Adrenal gland (tissue), 5 donors: Measurements from ENCODE around the gene TPST1.

Source experiments
- CTCF ChIP-seq, 6 experiments: fragments of 450-650 bp in 4 of 6; fragments of 200-600 bp in 2 of 6; sonication (generic) in 1 of 6; IDR thresholded peaks; 1 replicate in 5 of 6; 2 replicates in 1 of 6; pipeline versions ENCODE4 v1.5.1 to v1.8.0; 2016 to 2021; ENCODE audit warnings: antibody characterized with exemption in 6 of 6, mild to moderate bottlenecking in 2 of 6, moderate library complexity in 1 of 6
- POLR2A ChIP-seq, 2 donors: fragments of 450-650 bp; IDR thresholded peaks; one replicate each; pipeline ENCODE4 v1.6.1; 2017; ENCODE audit warnings: antibody characterized with exemption in 2 of 2, mild to moderate bottlenecking in 2 of 2, moderate library complexity in 1 of 2
- donor health status: DM: no; HTN: no; CAD: no.

GRCh38 chr7:66163186-66163610 lies 41.9 kb upstream of the TPST1 start:
- TF ChIP-seq CTCF (IDR thresholded peaks at IDR 0.05) (no peak), POLR2A (IDR thresholded peaks at IDR 0.05) (no peak)
